ENCODE results near the gene ZSCAN12. TPM values are rescaled to one million over a fixed set of nuclear protein-coding genes. Genes with fewer than 3 reads are reported as not detected.

ZSCAN12 gene
- total RNA-seq, 1 donor from 2014 or later, result 3.7 TPM

GRCh38 chr6:28347119-28347518, 52.4 kb downstream of the ZSCAN12 start:
- TF ChIP-seq CTCF (IDR thresholded peaks at IDR 0.05), result no peak
- Mint-ChIP-seq H3K9me3 (ENCODE audit: low read depth) (no peaks in the 10 kb centered on the region), H3K4me3 (ENCODE audit: unreplicated experiment) (no peak overlapping the region), H3K36me3 (ENCODE audit: low read depth) (no peaks in the 10 kb centered on the region), H3K27ac (ENCODE audit: unreplicated experiment) (no peak overlapping the region), H3K27me3 (ENCODE audit: low read depth) (peaks cover 26% of the 10 kb centered on the region), H3K4me1 (ENCODE audit: low read depth) (peaks cover 28% of the 10 kb centered on the region)
- DNase-seq (ENCODE audit: low spot score), result no peak

- Mint-ChIP-seq H3K27me3 (ENCODE audit: low read depth) (peaks cover 26% of the 10 kb centered on the region), H3K27ac (ENCODE audit: unreplicated experiment) (no peak overlapping the region), H3K36me3 (ENCODE audit: low read depth) (no peaks in the 10 kb centered on the region), H3K4me3 (ENCODE audit: unreplicated experiment) (no peak overlapping the region), H3K9me3 (ENCODE audit: low read depth) (peaks cover 3% of the 10 kb centered on the region), H3K4me1 (ENCODE audit: low read depth) (peaks cover 9% of the 10 kb centered on the region)
- TF ChIP-seq CTCF (IDR thresholded peaks at IDR 0.05), result no peak
- no peak for DNase-seq (ENCODE audit: low spot score)
Measured at GRCh38 chr6:28345201-28345600, 54.3 kb downstream of the ZSCAN12 start.

GRCh38 chr6:28343898-28344677, 55.5 kb downstream of the ZSCAN12 start:
- peaks cover 26% of the 10 kb centered on the region for H3K27me3 Mint-ChIP-seq (ENCODE audit: low read depth)

DNA sequence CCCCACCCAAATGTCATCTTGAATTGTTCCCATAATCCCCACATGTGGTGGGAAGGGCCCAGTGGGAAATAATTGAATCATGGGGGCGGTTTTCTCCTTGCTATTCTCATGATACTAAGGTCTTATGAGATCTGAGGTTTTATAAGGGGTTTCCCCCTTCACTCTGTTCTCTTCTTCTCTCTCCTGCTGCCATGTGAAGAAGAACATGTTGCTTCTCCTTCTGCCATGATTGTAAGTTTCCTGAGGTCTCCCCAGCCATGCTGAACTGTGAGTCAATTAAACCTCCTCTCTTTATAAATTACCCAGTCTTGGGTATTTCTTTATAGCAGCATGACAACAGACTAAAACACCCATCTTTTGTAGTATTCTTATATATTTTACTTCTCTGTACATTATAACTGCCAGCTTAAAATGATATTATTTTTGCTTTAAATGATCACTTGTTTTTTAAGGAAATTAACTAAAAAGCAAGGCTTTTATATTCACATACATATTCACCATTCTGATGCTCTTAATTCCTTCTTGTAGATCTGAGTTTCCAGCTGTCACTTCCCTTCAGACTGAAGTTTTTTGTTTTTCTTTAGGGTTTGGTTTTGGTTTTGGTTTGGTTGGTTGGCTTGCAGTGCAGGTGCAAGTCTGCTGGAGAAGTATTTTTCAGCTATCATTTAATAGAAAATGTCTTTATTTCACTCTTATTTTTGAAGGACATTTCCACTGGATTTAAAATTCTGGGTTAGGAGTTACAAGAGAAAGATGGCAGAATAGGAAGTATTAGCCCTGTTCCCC, 59.0 kb downstream of the ZSCAN12 start:
- Mint-ChIP-seq H3K4me3 (ENCODE audit: unreplicated experiment) (no peak overlapping the region), H3K27me3 (ENCODE audit: low read depth) (peaks cover 10% of the 10 kb centered on the region), H3K9me3 (ENCODE audit: low read depth) (peaks cover 4% of the 10 kb centered on the region), H3K36me3 (ENCODE audit: low read depth) (no peaks in the 10 kb centered on the region), H3K27ac (ENCODE audit: unreplicated experiment) (no peak overlapping the region), H3K4me1 (ENCODE audit: low read depth) (no peaks in the 10 kb centered on the region)
- TF ChIP-seq CTCF (IDR thresholded peaks at IDR 0.05), result no peak
- no peak for DNase-seq (ENCODE audit: low spot score)

More at GRCh38 chr6:28343898-28344677, 55.5 kb downstream of the ZSCAN12 start:
- H3K4me1 Mint-ChIP-seq (ENCODE audit: low read depth), result no peaks in the 10 kb centered on the region
- H3K9me3 Mint-ChIP-seq (ENCODE audit: low read depth), result peaks cover 4% of the 10 kb centered on the region
- H3K4me3 Mint-ChIP-seq (ENCODE audit: unreplicated experiment), result no peak overlapping the region
- H3K36me3 Mint-ChIP-seq (ENCODE audit: low read depth), result no peaks in the 10 kb centered on the region
- no peak overlapping the region for H3K27ac Mint-ChIP-seq (ENCODE audit: unreplicated experiment)
- DNase-seq (ENCODE audit: low spot score), result no peak
- no peak for TF ChIP-seq CTCF (IDR thresholded peaks at IDR 0.05)

DNA sequence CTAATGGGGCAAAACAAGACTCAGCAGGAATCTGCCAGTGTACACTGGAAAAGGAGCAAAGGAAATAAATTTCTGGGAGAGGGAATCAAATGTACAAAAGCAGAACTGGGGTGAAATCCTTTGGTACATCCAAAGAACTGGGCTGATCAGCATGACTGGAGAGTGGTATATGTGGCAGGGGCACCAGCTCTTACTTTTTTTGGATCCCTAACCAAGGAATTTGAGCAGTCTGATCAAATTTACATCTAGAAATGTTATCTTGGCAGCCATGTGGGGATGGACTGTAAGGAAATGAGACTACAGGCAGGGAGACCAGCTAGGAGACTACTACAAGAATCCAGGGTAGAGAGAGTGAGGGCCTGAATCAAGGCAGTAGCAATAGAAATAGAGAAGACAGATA, 62.4 kb downstream of the ZSCAN12 start:
- no peaks in the 10 kb centered on the region for H3K36me3 Mint-ChIP-seq (ENCODE audit: low read depth)
- H3K9me3 Mint-ChIP-seq (ENCODE audit: low read depth), result peaks cover 4% of the 10 kb centered on the region
- peaks cover 3% of the 10 kb centered on the region for H3K4me1 Mint-ChIP-seq (ENCODE audit: low read depth)
- no peak for DNase-seq (ENCODE audit: low spot score)
- TF ChIP-seq CTCF (IDR thresholded peaks at IDR 0.05), result no peak
- no peak overlapping the region for H3K27ac Mint-ChIP-seq (ENCODE audit: unreplicated experiment)
- H3K4me3 Mint-ChIP-seq (ENCODE audit: unreplicated experiment), result no peak overlapping the region
- no peaks in the 10 kb centered on the region for H3K27me3 Mint-ChIP-seq (ENCODE audit: low read depth)
